ENCODE data around the gene RHOA. TPM values are rescaled to one million over a fixed set of nuclear protein-coding genes. Genes with fewer than 3 reads are reported as not detected.

RHOA gene
- total and polyA plus RNA-seq, 2 of the 4 experiments (the other 2 are of a cell fraction): 383 to 879 TPM

- CTCF ChIA-PET: interaction anchor here (1.2 kb wide), 1 partner anchor 113 kb away, joined by 3 read pairs; no protein-coding TSS in a partner anchor
- no peak overlapping the region for H2BK5ac ChIP-seq (ENCODE audit: low read depth, low read length, poor library complexity, severe bottlenecking)
- POLR2A ChIA-PET (ENCODE audit: unreplicated experiment): interaction anchor here (0.6 kb wide), 1 partner anchor 272 kb away, joined by 6 read pairs; no protein-coding TSS in a partner anchor
- H3K36me3 ChIP-seq (ENCODE audit: control insufficient read depth, insufficient read depth, low read length): no peaks in the 10 kb centered on the region
- H2AFZ ChIP-seq (replicated peaks; ENCODE audit: low read length, poor library complexity): no peak overlapping the region
- H3K27me3 ChIP-seq (ENCODE audit: control insufficient read depth, insufficient read depth, low read length): no peaks in the 10 kb centered on the region
- H2BK20ac ChIP-seq (ENCODE audit: low read depth, low read length): no peak overlapping the region
- no peak overlapping the region for H4K91ac ChIP-seq (ENCODE audit: insufficient read depth, low read depth, low read length)
- no peak overlapping the region for H4K8ac ChIP-seq (ENCODE audit: low read depth in 2 of 2, low read length in 2 of 2)
- no peak overlapping the region for H3K4ac ChIP-seq (ENCODE audit: low read depth, low read length)
- H3K9ac ChIP-seq (ENCODE audit: low read depth, low read length): no peak overlapping the region
- no peak overlapping the region for H3K4me3 ChIP-seq (ENCODE audit: insufficient read depth, low read depth, low read length)
- no peak overlapping the region for H4K5ac ChIP-seq (ENCODE audit: low read depth, low read length)
- no peaks in the 10 kb centered on the region for H4K20me1 ChIP-seq (ENCODE audit: insufficient read depth, low read length)
- H3K56ac ChIP-seq (ENCODE audit: extremely low read depth, insufficient read depth, low read length): no peak overlapping the region
- DNase-seq (no peak), ATAC-seq (ENCODE audit: low read depth) (no peak)
- H3K14ac ChIP-seq (replicated peaks; ENCODE audit: low read depth, low read length): no peak overlapping the region
- BruUV-seq (replicated peaks): no TSS peak
- WGBS, 2 experiments (ENCODE audit: extremely low coverage in 2 of 2, insufficient read length in 1 of 2): no CpG with 5 or more reads among the region's 4 CpGs
- in situ Hi-C loops (cut with MboI; ENCODE audit: low sequenced_read_pairs): no loop called here
- TF ChIP-seq MAFK (IDR thresholded peaks at IDR 0.05; ENCODE audit: low read depth, low read length) (no peak), FOS (IDR thresholded peaks at IDR 0.05; ENCODE audit: low read depth, low read length) (no peak), NFE2L2 (IDR thresholded peaks at IDR 0.05; ENCODE audit: low read depth, low read length) (no peak), SMC3 (IDR thresholded peaks at IDR 0.05; ENCODE audit: low read depth, low read length) (no peak), BHLHE40 (IDR thresholded peaks at IDR 0.05; ENCODE audit: low read depth, low read length) (no peak), CHD1 (IDR thresholded peaks at IDR 0.05; ENCODE audit: low read depth, low read length) (no peak), ELK1 (IDR thresholded peaks at IDR 0.05; ENCODE audit: borderline replicate concordance, low read depth, low read length) (no peak), MAZ (IDR thresholded peaks at IDR 0.05; ENCODE audit: borderline replicate concordance, low read depth, low read length) (no peak), RAD21 (IDR thresholded peaks at IDR 0.05; ENCODE audit: low read length) (no peak), POLR2A (IDR thresholded peaks at IDR 0.05; ENCODE audit: low read depth, low read length) (no peak), RCOR1 (IDR thresholded peaks at IDR 0.05; ENCODE audit: insufficient replicate concordance, low read length) (no peak), MXI1 (IDR thresholded peaks at IDR 0.05; ENCODE audit: borderline replicate concordance, low read depth, low read length) (no peak), CEBPB (IDR thresholded peaks at IDR 0.05; ENCODE audit: low read depth, low read length) (no peak), CTCF (conservative IDR thresholded peaks at IDR 0.05; ENCODE audit: low read depth, low read length) (no peak)
- TF ChIP-seq, protein P1, sequence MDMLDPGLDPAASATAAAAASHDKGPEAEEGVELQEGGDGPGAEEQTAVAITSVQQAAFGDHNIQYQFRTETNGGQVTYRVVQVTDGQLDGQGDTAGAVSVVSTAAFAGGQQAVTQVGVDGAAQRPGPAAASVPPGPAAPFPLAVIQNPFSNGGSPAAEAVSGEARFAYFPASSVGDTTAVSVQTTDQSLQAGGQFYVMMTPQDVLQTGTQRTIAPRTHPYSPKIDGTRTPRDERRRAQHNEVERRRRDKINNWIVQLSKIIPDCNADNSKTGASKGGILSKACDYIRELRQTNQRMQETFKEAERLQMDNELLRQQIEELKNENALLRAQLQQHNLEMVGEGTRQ (IDR thresholded peaks at IDR 0.05; ENCODE audit: low read depth, low read length): no peak
- H2BK120ac ChIP-seq (ENCODE audit: low read depth, low read length): no peak overlapping the region
- H3K23ac ChIP-seq (ENCODE audit: low read depth, low read length): no peak overlapping the region
- H3K79me1 ChIP-seq (ENCODE audit: low read depth in 1 of 2, low read length in 2 of 2): no peaks in the 10 kb centered on the region
- dilution Hi-C loops (cut with HindIII; ENCODE audit: low sequenced_read_pairs, unreplicated experiment): no loop called here
- H2AK5ac ChIP-seq (ENCODE audit: low read depth, low read length): no peak overlapping the region
- H3K4me1 ChIP-seq (ENCODE audit: control insufficient read depth, insufficient read depth, low read length): peaks cover 8% of the 10 kb centered on the region
- H3K4me2 ChIP-seq (ENCODE audit: low read depth, low read length): no peak overlapping the region
- H3K27ac ChIP-seq (ENCODE audit: insufficient read depth, low read length): no peak overlapping the region
- no peak overlapping the region for H2BK15ac ChIP-seq (ENCODE audit: low read depth, low read length)
- H2AK9ac ChIP-seq (replicated peaks; ENCODE audit: low read depth, low read length, poor library complexity): no peak overlapping the region
- H3K18ac ChIP-seq (ENCODE audit: low read depth, low read length): no peak overlapping the region
- no peaks in the 10 kb centered on the region for H3K9me3 ChIP-seq (ENCODE audit: control insufficient read depth, insufficient read depth, low read length)
- intact Hi-C loops (cut with micrococcal nuclease): no loop called here
- peaks cover 12% of the 10 kb centered on the region for H3K9me1 ChIP-seq (ENCODE audit: insufficient read depth, low read length)
Observed at GRCh38 chr3:49453621-49454020, 41.8 kb upstream of the RHOA start.

Data from IMR-90 (cell line).